SK-N-SH (cell line): ENCODE data around the gene LNX2. TPM values are rescaled to one million over a fixed set of nuclear protein-coding genes. Genes with fewer than 3 reads are reported as not detected.

ENCODE experiments used
- CTCF ChIA-PET: fragments of 300-600, 350-600 bp; formaldehyde crosslinking; extraction: SDS; loops from one replicate; lab custom pipeline; 2021; lab: Yijun Ruan, JAX
- POLR2A ChIA-PET: fragments of 350-600 bp; sonication (Branson Sonifier 250); formaldehyde crosslinking; extraction: SDS; loops from one replicate; lab custom pipeline; 2020; ENCODE audit warnings: antibody characterized with exemption, inconsistent platforms; lab: Yijun Ruan, JAX
- DNase-seq: peaks from one replicate; pipeline ENCODE4 v3.0.0; 2012
- H2AFZ ChIP-seq: fragments of 200-600 bp; sonication (generic); 2 replicates; pipeline ENCODE4 v1.8.1; 2016; ENCODE audit warnings: antibody characterized with exemption, mild to moderate bottlenecking, low read depth
- H3F3A ChIP-seq: fragments of 200-600 bp; sonication (generic); replicated peaks from 2 replicates; pipeline ENCODE3; 2016; ENCODE audit warnings: antibody characterized with exemption, mild to moderate bottlenecking; ENCODE audit not compliant: insufficient read depth
- H3K27ac ChIP-seq, 2 experiments: fragments of 200-500 bp in 1 of 2; fragments of 200-600 bp in 1 of 2; sonication (Bioruptor generic) in 1 of 2; sonication (generic), shearing (Covaris generic) in 1 of 2; 2 replicates each; pipeline versions ENCODE4 v1.5.1 to v1.6.1; 2014 to 2016; ENCODE audit warnings: low read depth in 2 of 2, inconsistent platforms in 1 of 2, low read length in 1 of 2, mild to moderate bottlenecking in 1 of 2, mixed read lengths in 1 of 2
- H3K27me3 ChIP-seq: fragments of 200-600 bp; sonication (generic), shearing (Covaris generic); 2 replicates; pipeline ENCODE4 v1.6.1; 2016; ENCODE audit warnings: mixed run types; ENCODE audit not compliant: insufficient read depth
- H3K36me3 ChIP-seq, 2 experiments: fragments of 200-500 bp in 1 of 2; fragments of 200-600 bp in 1 of 2; sonication (Bioruptor generic) in 1 of 2; sonication (generic) in 1 of 2; replicated peaks in 1 of 2; 2 replicates each; pipeline versions ENCODE3 to v1.5.1; 2014 to 2016; ENCODE audit warnings: low read length in 1 of 2, mild to moderate bottlenecking in 1 of 2; ENCODE audit not compliant: insufficient read depth in 2 of 2, control insufficient read depth in 1 of 2
- H3K4me1 ChIP-seq, 2 experiments: fragments of 200-500 bp in 1 of 2; fragments of 200-600 bp in 1 of 2; sonication (Bioruptor generic) in 1 of 2; sonication (generic), shearing (Covaris generic) in 1 of 2; 2 replicates each; pipeline versions ENCODE4 v1.5.1 to v1.6.1; 2014 to 2016; ENCODE audit warnings: low read depth in 1 of 2, low read length in 1 of 2, mixed run types in 1 of 2; ENCODE audit not compliant: insufficient read depth in 2 of 2, control insufficient read depth in 1 of 2
- H3K4me2 ChIP-seq: fragments of 200-600 bp; sonication (generic), shearing (Covaris generic); 2 replicates; pipeline ENCODE4 v1.6.1; 2017; ENCODE audit warnings: mixed run types
- H3K4me3 ChIP-seq, 2 experiments: fragments of 200-500 bp in 1 of 2; fragments of 200-600 bp in 1 of 2; sonication (Bioruptor generic) in 1 of 2; sonication (generic), shearing (Covaris generic) in 1 of 2; 2 replicates each; pipeline versions ENCODE4 v1.5.1 to v1.8.1; 2014 to 2016; ENCODE audit warnings: low read depth in 2 of 2, inconsistent platforms in 1 of 2, low read length in 1 of 2, mild to moderate bottlenecking in 1 of 2, mixed read lengths in 1 of 2, moderate library complexity in 1 of 2
- H3K79me2 ChIP-seq: fragments of 200-600 bp; sonication (generic); 2 replicates; pipeline ENCODE4 v1.8.1; 2017; ENCODE audit warnings: mild to moderate bottlenecking; ENCODE audit not compliant: insufficient read depth
- H3K9ac ChIP-seq: fragments of 200-600 bp; sonication (generic); 2 replicates; pipeline ENCODE4 v1.6.1; 2017; ENCODE audit warnings: mixed run types
- H3K9me2 ChIP-seq: fragments of 200-600 bp; sonication (generic); 2 replicates; pipeline ENCODE4 v1.6.1; 2017; ENCODE audit warnings: mixed run types
- H3K9me3 ChIP-seq: fragments of 200-600 bp; sonication (generic); 2 replicates; pipeline ENCODE4 v1.6.1; 2017; ENCODE audit warnings: mixed run types, mild to moderate bottlenecking, moderate library complexity
- H4K20me1 ChIP-seq: fragments of 200-600 bp; sonication (generic); 2 replicates; pipeline ENCODE4 v1.6.1; 2017; ENCODE audit warnings: mild to moderate bottlenecking, mixed run types; ENCODE audit not compliant: insufficient read depth
- ELF1 ChIP-seq: IDR thresholded peaks from 2 replicates; pipeline ENCODE4 v1.4.0; 2012
- GABPA ChIP-seq: IDR thresholded peaks from 2 replicates; pipeline ENCODE4 v1.4.0; 2012; ENCODE audit warnings: low read depth, mild to moderate bottlenecking
- JUND ChIP-seq: IDR thresholded peaks from 2 replicates; pipeline ENCODE4 v1.4.0; 2012
- MEF2A ChIP-seq: IDR thresholded peaks from 2 replicates; pipeline ENCODE4 v1.4.0; 2012; ENCODE audit warnings: low read depth, borderline replicate concordance
- POLR2AphosphoS5 ChIP-seq: IDR thresholded peaks from 2 replicates; pipeline ENCODE4 v1.6.1; 2012; ENCODE audit warnings: low read depth, low read length
- RCOR1 ChIP-seq: fragments of 150-350 bp; IDR thresholded peaks from 2 replicates; pipeline ENCODE4 v1.6.1; 2017; ENCODE audit warnings: antibody characterized with exemption, low read length
- RFX5 ChIP-seq: IDR thresholded peaks from 2 replicates; pipeline ENCODE4 v1.6.1; 2012; ENCODE audit warnings: mild to moderate bottlenecking, improper control_type of control experiment, low read length
- RXRA ChIP-seq: IDR thresholded peaks from 2 replicates; pipeline ENCODE4 v1.4.0; 2012; ENCODE audit warnings: low read depth, mild to moderate bottlenecking, borderline replicate concordance
- SIN3A ChIP-seq: IDR thresholded peaks from 2 replicates; pipeline ENCODE4 v1.6.1; 2012; ENCODE audit warnings: low read depth, mild to moderate bottlenecking, low read length, moderate library complexity, borderline replicate concordance
- SMC3 ChIP-seq: IDR thresholded peaks from 2 replicates; pipeline ENCODE4 v1.6.1; 2012; ENCODE audit warnings: low read depth, low read length, improper control_type of control experiment
- TAF1 ChIP-seq: IDR thresholded peaks from 2 replicates; pipeline ENCODE4 v1.6.1; 2012; ENCODE audit warnings: low read depth, mild to moderate bottlenecking, low read length, moderate library complexity, borderline replicate concordance
- TEAD4 ChIP-seq: IDR thresholded peaks from 2 replicates; pipeline ENCODE4 v1.4.0; 2012; ENCODE audit warnings: mild to moderate bottlenecking, borderline replicate concordance; ENCODE audit not compliant: insufficient read depth
- WGBS: methylation state at CpG from one replicate; pipeline ENCODE4 v1.1.6; 2017; ENCODE audit warnings: low lambda C conversion rate; 5-methylcytosine and 5-hydroxymethylcytosine counted together
- polyA plus RNA-seq, 3 experiments: library from polyadenylated mRNA; depleted of rRNA; stranded (reverse); fragments of >200 nt; gene quantifications; 2 replicates each; pipeline ENCODE4 v1.2.3, GENCODE V29; 2012
- TF ChIP-seq, protein P1 (sequence below): IDR thresholded peaks from 2 replicates; pipeline ENCODE4; 2012
- TF ChIP-seq, protein P2 (sequence below): fragments of 150-350 bp; IDR thresholded peaks from 2 replicates; pipeline ENCODE4 v1.6.1; 2017; ENCODE audit warnings: antibody characterized with exemption, low read length, low read depth, borderline replicate concordance
- TF ChIP-seq, protein P3 (sequence below): IDR thresholded peaks from 2 replicates; pipeline ENCODE4 v1.4.0; 2012; ENCODE audit warnings: low read depth
- TF ChIP-seq, protein P4 (sequence below): IDR thresholded peaks from 2 replicates; pipeline ENCODE4 v1.4.0; 2012; ENCODE audit warnings: low read depth, borderline replicate concordance

LNX2 gene
- polyA plus RNA-seq, 1 of the 3 experiments (the other 2 are of a cell fraction) = 3.7 TPM

DNA sequence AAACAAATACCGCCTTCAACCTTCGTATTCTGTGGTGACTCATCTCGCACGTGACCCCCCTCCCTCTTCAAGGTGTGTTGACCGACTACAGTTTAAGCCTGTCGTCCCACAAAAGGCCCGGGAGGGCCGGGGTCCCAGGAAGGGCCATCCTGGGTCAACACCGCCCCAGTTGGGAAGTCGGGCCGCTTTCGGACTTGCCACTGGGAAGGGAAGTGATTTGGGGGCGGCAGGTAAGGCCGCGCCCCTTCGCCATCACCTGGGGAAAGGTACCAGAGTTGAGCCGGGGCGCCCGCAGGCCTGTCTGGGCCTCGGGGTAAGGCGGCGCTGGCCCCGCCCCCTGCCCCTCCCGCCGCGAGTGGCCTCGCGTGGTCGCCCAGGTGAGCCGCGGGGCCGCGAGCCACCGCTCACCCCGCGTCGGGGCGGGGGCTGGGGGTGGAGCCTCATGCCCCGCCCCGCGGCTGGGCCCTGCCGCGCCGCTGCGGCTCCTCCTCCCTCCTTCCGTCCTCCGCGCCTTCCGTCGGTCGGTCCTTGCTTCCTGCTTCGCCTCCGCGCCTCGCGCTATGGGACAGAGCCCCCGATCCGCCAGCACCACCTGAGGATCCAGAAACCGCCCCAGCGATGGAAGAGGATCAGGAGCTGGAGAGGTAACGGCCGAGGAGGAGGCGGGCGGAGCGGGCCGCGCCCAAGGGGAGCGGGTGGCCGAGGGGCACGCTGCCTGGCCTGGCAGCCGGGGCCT is 1.2 kb upstream of the LNX2 start, which contains the start of gene POLR1D (continued):
- TF ChIP-seq, protein P1, sequence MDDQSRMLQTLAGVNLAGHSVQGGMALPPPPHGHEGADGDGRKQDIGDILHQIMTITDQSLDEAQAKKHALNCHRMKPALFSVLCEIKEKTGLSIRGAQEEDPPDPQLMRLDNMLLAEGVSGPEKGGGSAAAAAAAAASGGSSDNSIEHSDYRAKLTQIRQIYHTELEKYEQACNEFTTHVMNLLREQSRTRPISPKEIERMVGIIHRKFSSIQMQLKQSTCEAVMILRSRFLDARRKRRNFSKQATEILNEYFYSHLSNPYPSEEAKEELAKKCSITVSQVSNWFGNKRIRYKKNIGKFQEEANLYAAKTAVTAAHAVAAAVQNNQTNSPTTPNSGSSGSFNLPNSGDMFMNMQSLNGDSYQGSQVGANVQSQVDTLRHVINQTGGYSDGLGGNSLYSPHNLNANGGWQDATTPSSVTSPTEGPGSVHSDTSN = no peak
- no peak for TF ChIP-seq MEF2A
- TF ChIP-seq, protein P2, sequence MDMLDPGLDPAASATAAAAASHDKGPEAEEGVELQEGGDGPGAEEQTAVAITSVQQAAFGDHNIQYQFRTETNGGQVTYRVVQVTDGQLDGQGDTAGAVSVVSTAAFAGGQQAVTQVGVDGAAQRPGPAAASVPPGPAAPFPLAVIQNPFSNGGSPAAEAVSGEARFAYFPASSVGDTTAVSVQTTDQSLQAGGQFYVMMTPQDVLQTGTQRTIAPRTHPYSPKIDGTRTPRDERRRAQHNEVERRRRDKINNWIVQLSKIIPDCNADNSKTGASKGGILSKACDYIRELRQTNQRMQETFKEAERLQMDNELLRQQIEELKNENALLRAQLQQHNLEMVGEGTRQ = no peak
- peak; percentile 67 for TF ChIP-seq GABPA
- TF ChIP-seq RXRA = no peak
- peak; percentile 57 for TF ChIP-seq TAF1
- TF ChIP-seq TEAD4 = no peak
- TF ChIP-seq, protein P3, sequence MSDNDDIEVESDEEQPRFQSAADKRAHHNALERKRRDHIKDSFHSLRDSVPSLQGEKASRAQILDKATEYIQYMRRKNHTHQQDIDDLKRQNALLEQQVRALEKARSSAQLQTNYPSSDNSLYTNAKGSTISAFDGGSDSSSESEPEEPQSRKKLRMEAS = peak; percentile 85; the same call in 1 of the 2 replicates
- TF ChIP-seq POLR2AphosphoS5 = peak; percentile 80
- TF ChIP-seq RFX5 = no peak
- TF ChIP-seq ELF1 = peak; percentile 76; the same call in 1 of the 2 replicates

- Histone ChIP-seq H3K4me2 (peak overlapping the region; percentile 95), H3K9ac (peak overlapping the region; percentile 57; the same call in 1 of the 2 replicates), H3K9me3 (no peaks in the 10 kb centered on the region), H3K4me1 (peaks cover 7 to 9% of the 10 kb centered on the region in 2 experiments; a peak in 3 of 4 replicates), H3K27ac (peak overlapping the region; percentile 76 to 87), H3F3A (peaks cover 6% of the 10 kb centered on the region), H3K9me2 (no peaks in the 10 kb centered on the region), H4K20me1 (peaks cover 29% of the 10 kb centered on the region), H3K27me3 (no peaks in the 10 kb centered on the region), H2AFZ (peak overlapping the region; percentile 86), H3K4me3 (peak overlapping the region; percentile 81 to 85), H3K79me2 (peaks cover 73% of the 10 kb centered on the region), H3K36me3 (peaks cover 21 to 26% of the 10 kb centered on the region in 2 experiments)
- 1% methylated on average over 8 of the region's 8 CpGs for WGBS
- DNase-seq = no peak
- POLR2A ChIA-PET = interaction anchor here (0.6 kb wide), 1 partner anchor 15 kb away, joined by 6 read pairs; no protein-coding TSS in a partner anchor
- TF ChIP-seq RCOR1 (no peak), SIN3A (no peak), JUND (no peak), SMC3 (no peak)
- TF ChIP-seq, protein P4, sequence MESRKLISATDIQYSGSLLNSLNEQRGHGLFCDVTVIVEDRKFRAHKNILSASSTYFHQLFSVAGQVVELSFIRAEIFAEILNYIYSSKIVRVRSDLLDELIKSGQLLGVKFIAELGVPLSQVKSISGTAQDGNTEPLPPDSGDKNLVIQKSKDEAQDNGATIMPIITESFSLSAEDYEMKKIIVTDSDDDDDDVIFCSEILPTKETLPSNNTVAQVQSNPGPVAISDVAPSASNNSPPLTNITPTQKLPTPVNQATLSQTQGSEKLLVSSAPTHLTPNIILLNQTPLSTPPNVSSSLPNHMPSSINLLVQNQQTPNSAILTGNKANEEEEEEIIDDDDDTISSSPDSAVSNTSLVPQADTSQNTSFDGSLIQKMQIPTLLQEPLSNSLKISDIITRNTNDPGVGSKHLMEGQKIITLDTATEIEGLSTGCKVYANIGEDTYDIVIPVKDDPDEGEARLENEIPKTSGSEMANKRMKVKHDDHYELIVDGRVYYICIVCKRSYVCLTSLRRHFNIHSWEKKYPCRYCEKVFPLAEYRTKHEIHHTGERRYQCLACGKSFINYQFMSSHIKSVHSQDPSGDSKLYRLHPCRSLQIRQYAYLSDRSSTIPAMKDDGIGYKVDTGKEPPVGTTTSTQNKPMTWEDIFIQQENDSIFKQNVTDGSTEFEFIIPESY = no peak
- CTCF ChIA-PET = interaction anchor here (1.2 to 5.2 kb wide), 5 partner anchors 8 to 88 kb away, joined by 3 to 19 read pairs (median 4); no protein-coding TSS in a partner anchor
These were observed 712 bp upstream of the LNX2 start for GRCh38 chr13:27621116-27621365.
